Vagina (tissue), 2 donors: ENCODE results near the gene OSTN. TPM values are rescaled to one million over a fixed set of nuclear protein-coding genes. Genes with fewer than 3 reads are reported as not detected.

Experiments
- DNase-seq, 2 donors: peaks; one replicate each; pipeline ENCODE4 v3.0.0-alpha.2; 2017; ENCODE audit errors: extremely low spot score in 2 of 2
- H3K27ac ChIP-seq: fragments of 200-600 bp; sonication (generic); one replicate; pipeline ENCODE4 v1.5.1; 2019
- H3K27me3 ChIP-seq: fragments of 200-600 bp; sonication (generic); one replicate; pipeline ENCODE4 v1.5.1; 2019
- H3K36me3 ChIP-seq, 2 donors: fragments of 200-600 bp; sonication (generic); one replicate each; pipeline ENCODE4 v1.5.1; 2017 to 2019
- H3K4me1 ChIP-seq: fragments of 200-600 bp; sonication (generic); one replicate; pipeline ENCODE4 v1.5.1; 2019
- H3K4me3 ChIP-seq, 2 donors: fragments of 200-600 bp; sonication (generic); 1 replicate in 1 of 2; 2 replicates in 1 of 2; pipeline ENCODE4 v1.5.1; 2016 to 2019
- H3K9me3 ChIP-seq: fragments of 200-600 bp; sonication (generic); one replicate; pipeline ENCODE4 v1.5.1; 2019
- CTCF ChIP-seq, 3 experiments: fragments of 450-650 bp in 2 of 3; fragments of 200-600 bp in 1 of 3; sonication (generic) in 1 of 3; IDR thresholded peaks; one replicate each; pipeline ENCODE4 v1.5.1; 2017 to 2019; ENCODE audit warnings: antibody characterized with exemption in 3 of 3, mild to moderate bottlenecking in 2 of 3, moderate library complexity in 2 of 3
- POLR2A ChIP-seq, 2 donors: fragments of 450-650 bp; IDR thresholded peaks; one replicate each; pipeline ENCODE4 v1.6.1; 2017; ENCODE audit warnings: antibody characterized with exemption in 2 of 2, mild to moderate bottlenecking in 2 of 2, moderate library complexity in 2 of 2
- POLR2AphosphoS5 ChIP-seq, 2 donors: sonication (generic); formaldehyde crosslinking; IDR thresholded peaks; one replicate each; pipeline ENCODE4 v1.9.0; 2017; ENCODE audit warnings: antibody characterized with exemption in 2 of 2, mild to moderate bottlenecking in 2 of 2, low read depth in 1 of 2; ENCODE audit not compliant: insufficient read depth in 1 of 2
- intact Hi-C: fragments of 100-400 bp; cut with DNase I; formaldehyde crosslinking; loops from one replicate; pipeline ENCODE4 v1.15.1; 2023
- total RNA-seq: library from RNA; depleted of rRNA; stranded (reverse); fragments of >200 nt; gene quantifications from one replicate; pipeline ENCODE4 v1.2.3, GENCODE V29; 2016

OSTN gene
- total RNA-seq, 1 donor from 2014 or later: not detected

GRCh38 chr3:191298846-191299245 is 99.8 kb downstream of the OSTN start:
- H3K4me3 ChIP-seq: no peak overlapping the region
- no peaks in the 10 kb centered on the region for H3K36me3 ChIP-seq
- no peak overlapping the region for H3K27ac ChIP-seq
- no peaks in the 10 kb centered on the region for H3K4me1 ChIP-seq
- intact Hi-C loops: no loop called here
- DNase-seq: no peak
- TF ChIP-seq POLR2AphosphoS5 (IDR thresholded peaks at IDR 0.05; ENCODE audit: insufficient read depth in 1 of 2, low read depth in 1 of 2) (no peak), POLR2A (IDR thresholded peaks at IDR 0.05) (no peak), CTCF (IDR thresholded peaks at IDR 0.05) (no peak)
- no peaks in the 10 kb centered on the region for H3K9me3 ChIP-seq
- H3K27me3 ChIP-seq: no peaks in the 10 kb centered on the region

DNA sequence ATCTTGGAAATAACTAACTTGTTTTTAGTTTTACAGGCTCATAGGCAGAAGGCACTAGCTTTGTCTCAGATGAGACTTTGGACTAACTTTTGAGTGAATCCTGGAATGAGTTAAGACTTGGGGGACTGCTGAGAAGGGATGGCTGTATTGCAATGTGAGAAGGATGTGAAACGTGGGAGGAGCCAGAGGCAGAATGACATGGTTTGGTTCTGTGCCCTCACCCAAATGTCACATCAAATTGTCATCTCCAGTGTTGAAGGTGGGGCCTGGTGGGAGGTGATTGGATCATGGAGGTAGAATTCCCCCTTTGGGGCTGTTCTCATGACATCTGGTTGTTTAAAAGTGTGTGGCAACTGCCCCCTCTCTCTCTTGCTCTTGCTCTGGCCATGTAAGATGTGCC is 101.4 kb downstream of the OSTN start:
- intact Hi-C loops: loop anchor here (1.0 kb wide), 1 partner anchor 17 kb away; no protein-coding TSS in a partner anchor

DNA sequence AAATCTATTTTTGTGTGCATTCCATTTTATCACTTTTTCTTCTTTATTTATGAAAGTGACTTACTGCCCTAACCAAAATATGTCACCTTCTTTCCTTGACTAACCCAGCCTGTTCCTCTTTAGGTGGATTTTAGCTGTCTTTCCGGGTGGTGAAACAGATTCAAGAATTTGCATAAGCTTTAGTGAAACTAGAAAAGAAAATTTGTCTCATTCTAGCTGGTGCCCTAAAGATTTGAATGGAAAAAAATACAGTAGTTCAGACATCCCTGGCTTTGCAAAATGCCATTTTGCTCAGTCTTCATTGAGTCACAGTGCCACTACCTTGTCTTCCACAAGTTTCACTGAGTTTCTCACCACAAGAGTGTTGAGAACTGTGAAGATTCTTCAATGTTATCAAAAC is 102.0 kb downstream of the OSTN start:
- H3K27ac ChIP-seq: no peak overlapping the region
- H3K4me3 ChIP-seq: no peak overlapping the region
- DNase-seq: no peak
- no peaks in the 10 kb centered on the region for H3K9me3 ChIP-seq
- no peaks in the 10 kb centered on the region for H3K36me3 ChIP-seq
- H3K27me3 ChIP-seq: no peaks in the 10 kb centered on the region
- no peaks in the 10 kb centered on the region for H3K4me1 ChIP-seq
- TF ChIP-seq CTCF (IDR thresholded peaks at IDR 0.05): no peak
- no peak for TF ChIP-seq POLR2A (IDR thresholded peaks at IDR 0.05)
- TF ChIP-seq POLR2AphosphoS5 (IDR thresholded peaks at IDR 0.05; ENCODE audit: insufficient read depth in 1 of 2, low read depth in 1 of 2): no peak
- intact Hi-C loops: no loop called here

More for the DNA sequence above, 101.4 kb downstream of the OSTN start:
- TF ChIP-seq POLR2A (IDR thresholded peaks at IDR 0.05) (no peak), CTCF (IDR thresholded peaks at IDR 0.05) (no peak), POLR2AphosphoS5 (IDR thresholded peaks at IDR 0.05; ENCODE audit: insufficient read depth in 1 of 2, low read depth in 1 of 2) (no peak)
- DNase-seq: no peak
- Histone ChIP-seq H3K4me1 (no peaks in the 10 kb centered on the region), H3K27ac (no peak overlapping the region), H3K36me3 (no peaks in the 10 kb centered on the region), H3K4me3 (no peak overlapping the region), H3K27me3 (no peaks in the 10 kb centered on the region), H3K9me3 (no peaks in the 10 kb centered on the region)

DNA sequence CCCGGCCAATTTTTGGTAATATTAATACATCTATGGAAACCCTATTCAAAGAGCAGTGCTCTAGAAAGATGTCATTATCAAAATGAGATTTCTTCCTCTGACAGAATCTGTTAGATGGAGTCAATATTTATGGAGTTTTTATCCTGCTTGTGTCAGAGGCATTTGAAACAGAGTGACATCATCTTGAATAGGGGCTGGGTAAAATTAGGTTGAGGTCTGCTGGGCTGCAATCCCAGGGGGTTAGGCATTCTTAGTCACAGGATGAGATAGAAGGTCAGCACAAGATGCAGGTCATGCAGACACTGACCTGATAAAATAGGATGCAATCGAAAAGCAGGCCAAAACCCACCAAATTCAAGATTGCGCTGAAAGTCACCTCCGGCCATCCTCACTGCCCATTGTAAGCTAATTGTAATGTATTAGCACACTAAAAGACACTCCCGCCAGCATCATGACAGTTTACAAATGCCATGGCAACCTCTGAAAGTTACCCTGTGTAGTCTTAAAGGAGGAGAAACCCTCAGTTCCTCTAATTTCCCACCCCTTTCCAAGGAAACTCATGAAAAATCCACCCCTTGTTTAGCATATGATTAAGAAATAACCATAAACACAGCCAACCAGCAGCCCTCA is 102.9 kb downstream of the OSTN start:
- H3K4me3 ChIP-seq: no peak overlapping the region
- no peaks in the 10 kb centered on the region for H3K4me1 ChIP-seq
- no peaks in the 10 kb centered on the region for H3K9me3 ChIP-seq
- intact Hi-C loops: no loop called here
- no peaks in the 10 kb centered on the region for H3K36me3 ChIP-seq
- TF ChIP-seq CTCF (IDR thresholded peaks at IDR 0.05): no peak
- no peak for TF ChIP-seq POLR2A (IDR thresholded peaks at IDR 0.05)
- no peak for TF ChIP-seq POLR2AphosphoS5 (IDR thresholded peaks at IDR 0.05; ENCODE audit: insufficient read depth in 1 of 2, low read depth in 1 of 2)
- no peak overlapping the region for H3K27ac ChIP-seq
- no peaks in the 10 kb centered on the region for H3K27me3 ChIP-seq
- DNase-seq: no peak

GRCh38 chr3:191302451-191302850 is 103.4 kb downstream of the OSTN start:
- Histone ChIP-seq H3K27ac (no peak overlapping the region), H3K4me3 (no peak overlapping the region), H3K4me1 (no peaks in the 10 kb centered on the region), H3K36me3 (no peaks in the 10 kb centered on the region), H3K27me3 (no peaks in the 10 kb centered on the region), H3K9me3 (no peaks in the 10 kb centered on the region)
- no peak for DNase-seq
- intact Hi-C loops: no loop called here
- TF ChIP-seq POLR2A (IDR thresholded peaks at IDR 0.05) (no peak), CTCF (IDR thresholded peaks at IDR 0.05) (no peak), POLR2AphosphoS5 (IDR thresholded peaks at IDR 0.05; ENCODE audit: insufficient read depth in 1 of 2, low read depth in 1 of 2) (no peak)
